DMS 273 (cell line): ENCODE data around the gene B4GALNT1.

Experiments used
- DNase-seq: peaks from one replicate; lab custom pipeline; 2025; ENCODE audit not compliant: unreplicated experiment; lab: John Stamatoyannopoulos, UW

Gene B4GALNT1

GRCh38 chr12:57586832-57587429, 46.1 kb downstream of the B4GALNT1 start:
- no peak for DNase-seq

- no peak for DNase-seq
These were observed 46.9 kb downstream of the B4GALNT1 start for GRCh38 chr12:57586128-57586527.

GRCh38 chr12:57585156-57585555, 47.8 kb downstream of the B4GALNT1 start:
- no peak for DNase-seq

GRCh38 chr12:57584690-57585089, 48.3 kb downstream of the B4GALNT1 start:
- DNase-seq, result no peak

GRCh38 chr12:57584050-57584449, 49.0 kb downstream of the B4GALNT1 start:
- DNase-seq, result no peak

- peak; percentile 88 for DNase-seq
These were observed 49.8 kb downstream of the B4GALNT1 start for GRCh38 chr12:57583008-57583831.

- DNase-seq, result no peak
These were observed 50.6 kb downstream of the B4GALNT1 start for GRCh38 chr12:57582440-57582839.

- DNase-seq, result no peak
These were observed 51.2 kb downstream of the B4GALNT1 start for GRCh38 chr12:57581802-57582201.

- DNase-seq, result no peak
These were observed 52.6 kb downstream of the B4GALNT1 start for GRCh38 chr12:57580466-57580795.

GRCh38 chr12:57579677-57580465, 53.1 kb downstream of the B4GALNT1 start:
- DNase-seq, result no peak

- DNase-seq, result no peak
These were observed 54.0 kb downstream of the B4GALNT1 start for GRCh38 chr12:57579011-57579410.

GRCh38 chr12:57577981-57578758, 54.8 kb downstream of the B4GALNT1 start:
- no peak for DNase-seq

- no peak for DNase-seq
These were observed 56.3 kb downstream of the B4GALNT1 start for GRCh38 chr12:57576613-57577160.
